ENCODE data around the gene ROBO2. TPM values are rescaled to one million over a fixed set of nuclear protein-coding genes. Genes with fewer than 3 reads are reported as not detected.

The ROBO2 gene
- total RNA-seq, 1 experiment from 2014 or later, result 0.16 TPM

- no peaks in the 10 kb centered on the region for H3K9me3 Mint-ChIP-seq (ENCODE audit: unreplicated experiment)
- H3K27ac Mint-ChIP-seq (ENCODE audit: unreplicated experiment), result no peak overlapping the region
- intact Hi-C loops (cut with micrococcal nuclease; ENCODE audit: unreplicated experiment), result no loop called here
- DNase-seq, result no peak
- H3K4me3 Mint-ChIP-seq (ENCODE audit: unreplicated experiment), result no peak overlapping the region
- POLR2A ChIA-PET, result no interaction called here
- H3K36me3 ChIP-seq (ENCODE audit: control insufficient read depth, insufficient read depth, low read length), result no peaks in the 10 kb centered on the region
- no peaks in the 10 kb centered on the region for H3K27me3 ChIP-seq (replicated peaks; ENCODE audit: control insufficient read depth, insufficient read depth, low read length)
- no peaks in the 10 kb centered on the region for H3K36me3 Mint-ChIP-seq (ENCODE audit: insufficient read depth, unreplicated experiment)
- CTCF ChIA-PET, result no interaction called here
- H3K27me3 Mint-ChIP-seq (ENCODE audit: insufficient read depth, unreplicated experiment), result no peaks in the 10 kb centered on the region
- TF ChIP-seq CTCF (IDR thresholded peaks at IDR 0.05; ENCODE audit: insufficient read depth in 1 of 2, low read depth in 1 of 2, low read length in 1 of 2, severe bottlenecking in 1 of 2, unreplicated experiment in 1 of 2), result no peak
- no peak overlapping the region for H3K4me3 ChIP-seq (ENCODE audit: low read depth, low read length)
- no peaks in the 10 kb centered on the region for H3K4me1 Mint-ChIP-seq (ENCODE audit: low read depth, unreplicated experiment)
- H3K4me1 ChIP-seq, result no peaks in the 10 kb centered on the region
- no TSS peak for BruUV-seq (replicated peaks)
- no peaks in the 10 kb centered on the region for H3K9me3 ChIP-seq
Measured at GRCh38 chr3:77588863-77589262, 549.0 kb downstream of the ROBO2 start.

DNA sequence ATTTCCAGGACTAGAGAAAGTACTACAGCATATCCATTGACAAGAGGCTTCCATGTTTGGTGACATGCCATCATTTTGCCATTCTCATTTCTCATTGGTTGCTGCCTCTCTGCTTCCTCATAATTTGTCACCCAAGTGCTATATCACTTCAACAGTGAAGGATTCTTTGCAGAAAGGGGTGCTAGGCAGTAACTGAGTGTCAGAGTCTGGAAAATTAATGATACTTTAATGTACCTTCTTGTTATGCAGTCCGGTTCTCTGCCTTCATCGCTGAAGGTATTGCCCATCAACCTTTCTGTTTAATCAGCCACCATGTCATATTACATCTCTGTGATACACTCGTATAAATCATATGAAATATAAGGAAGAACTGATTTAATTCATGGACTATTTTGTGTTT is 550.3 kb downstream of the ROBO2 start:
- Histone ChIP-seq H3K9me3 (no peaks in the 10 kb centered on the region), H3K27me3 (replicated peaks; ENCODE audit: control insufficient read depth, insufficient read depth, low read length) (no peaks in the 10 kb centered on the region), H3K4me3 (ENCODE audit: low read depth, low read length) (no peak overlapping the region), H3K36me3 (ENCODE audit: control insufficient read depth, insufficient read depth, low read length) (no peaks in the 10 kb centered on the region), H3K4me1 (no peaks in the 10 kb centered on the region)
- no TSS peak for BruUV-seq (replicated peaks)
- no peaks in the 10 kb centered on the region for H3K27me3 Mint-ChIP-seq (ENCODE audit: insufficient read depth, unreplicated experiment)
- no peak overlapping the region for H3K4me3 Mint-ChIP-seq (ENCODE audit: unreplicated experiment)
- ChIA-PET POLR2A (no interaction called here), CTCF (no interaction called here)
- DNase-seq, result no peak
- intact Hi-C loops (cut with micrococcal nuclease; ENCODE audit: unreplicated experiment), result no loop called here
- H3K36me3 Mint-ChIP-seq (ENCODE audit: insufficient read depth, unreplicated experiment), result no peaks in the 10 kb centered on the region
- no peaks in the 10 kb centered on the region for H3K9me3 Mint-ChIP-seq (ENCODE audit: unreplicated experiment)
- no peaks in the 10 kb centered on the region for H3K4me1 Mint-ChIP-seq (ENCODE audit: low read depth, unreplicated experiment)
- TF ChIP-seq CTCF (IDR thresholded peaks at IDR 0.05; ENCODE audit: insufficient read depth in 1 of 2, low read depth in 1 of 2, low read length in 1 of 2, severe bottlenecking in 1 of 2, unreplicated experiment in 1 of 2), result no peak
- H3K27ac Mint-ChIP-seq (ENCODE audit: unreplicated experiment), result no peak overlapping the region

DNA sequence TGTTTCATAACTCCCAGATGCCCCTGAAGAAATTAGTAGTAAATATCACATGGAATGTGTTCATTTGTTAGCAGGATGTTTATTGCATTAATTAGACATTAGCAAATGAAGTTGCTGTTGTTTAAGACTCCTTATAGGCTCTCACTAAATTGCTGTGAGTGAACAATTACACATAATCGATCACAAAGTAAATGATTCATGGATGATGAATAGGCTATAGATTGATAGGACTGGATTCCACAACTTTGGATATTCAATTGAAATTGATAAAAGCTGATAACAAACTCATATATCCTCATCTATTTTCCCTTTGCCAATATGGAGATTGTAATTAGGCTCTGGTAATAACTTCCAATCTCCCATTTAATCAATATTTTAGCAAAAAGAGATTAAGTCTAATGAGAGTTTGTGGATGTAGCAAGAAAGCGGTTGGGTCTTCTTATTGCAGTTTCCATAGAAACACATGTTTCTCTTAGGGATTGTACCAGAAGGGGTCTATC is 555.5 kb downstream of the ROBO2 start:
- no peak for DNase-seq
- no peak for TF ChIP-seq CTCF (IDR thresholded peaks at IDR 0.05; ENCODE audit: insufficient read depth in 1 of 2, low read depth in 1 of 2, low read length in 1 of 2, severe bottlenecking in 1 of 2, unreplicated experiment in 1 of 2)
- no peaks in the 10 kb centered on the region for H3K4me1 Mint-ChIP-seq (ENCODE audit: low read depth, unreplicated experiment)
- H3K4me3 Mint-ChIP-seq (ENCODE audit: unreplicated experiment), result no peak overlapping the region
- no TSS peak for BruUV-seq (replicated peaks)
- Histone ChIP-seq H3K9me3 (no peaks in the 10 kb centered on the region), H3K36me3 (ENCODE audit: control insufficient read depth, insufficient read depth, low read length) (no peaks in the 10 kb centered on the region), H3K4me1 (no peaks in the 10 kb centered on the region), H3K27me3 (replicated peaks; ENCODE audit: control insufficient read depth, insufficient read depth, low read length) (no peaks in the 10 kb centered on the region), H3K4me3 (ENCODE audit: low read depth, low read length) (no peak overlapping the region)
- H3K36me3 Mint-ChIP-seq (ENCODE audit: insufficient read depth, unreplicated experiment), result no peaks in the 10 kb centered on the region
- ChIA-PET POLR2A (no interaction called here), CTCF (no interaction called here)
- H3K9me3 Mint-ChIP-seq (ENCODE audit: unreplicated experiment), result no peaks in the 10 kb centered on the region
- no peak overlapping the region for H3K27ac Mint-ChIP-seq (ENCODE audit: unreplicated experiment)
- intact Hi-C loops (cut with micrococcal nuclease; ENCODE audit: unreplicated experiment), result no loop called here
- H3K27me3 Mint-ChIP-seq (ENCODE audit: insufficient read depth, unreplicated experiment), result no peaks in the 10 kb centered on the region

All from Caco-2 (cell line).